GM21528 (cell line): ENCODE data around the gene GRIN2C.

Source experiments
- ATAC-seq: cut with Tn5 transposase; IDR thresholded peaks from one replicate; pipeline ENCODE4 v1.9.1; 2021; ENCODE audit warnings: mild to moderate bottlenecking, moderate library complexity; ENCODE audit not compliant: unreplicated experiment, low FRiP score

GRIN2C gene

GRCh38 chr17:74824961-74825627 is 34.6 kb downstream of the GRIN2C start:
- ATAC-seq: no peak

GRCh38 chr17:74822939-74823367 is 36.7 kb downstream of the GRIN2C start:
- ATAC-seq: no peak

- no peak for ATAC-seq
These were observed 37.2 kb downstream of the GRIN2C start for GRCh38 chr17:74822335-74822938.

GRCh38 chr17:74821655-74822334 is 37.9 kb downstream of the GRIN2C start:
- no peak for ATAC-seq

- no peak for ATAC-seq
These were observed 39.8 kb downstream of the GRIN2C start for GRCh38 chr17:74819801-74820436.

- ATAC-seq: no peak
These were observed 41.3 kb downstream of the GRIN2C start for GRCh38 chr17:74818291-74818938.

- ATAC-seq: no peak
These were observed 42.6 kb downstream of the GRIN2C start for GRCh38 chr17:74816905-74817620.

- ATAC-seq: no peak
These were observed 43.9 kb downstream of the GRIN2C start for GRCh38 chr17:74815550-74816370.

GRCh38 chr17:74815067-74815466 is 44.6 kb downstream of the GRIN2C start:
- no peak for ATAC-seq

- ATAC-seq: no peak
These were observed 45.2 kb downstream of the GRIN2C start for GRCh38 chr17:74814453-74814852.

- ATAC-seq: no peak
These were observed 47.3 kb downstream of the GRIN2C start for GRCh38 chr17:74812109-74813009.

- ATAC-seq: no peak
These were observed 48.8 kb downstream of the GRIN2C start for GRCh38 chr17:74810699-74811485.

- ATAC-seq: no peak
These were observed 50.8 kb downstream of the GRIN2C start for GRCh38 chr17:74808714-74809430.

- ATAC-seq: no peak
These were observed 51.8 kb downstream of the GRIN2C start for GRCh38 chr17:74807925-74808324.

GRCh38 chr17:74807441-74807840 is 52.2 kb downstream of the GRIN2C start:
- ATAC-seq: no peak

- ATAC-seq: no peak
These were observed 53.4 kb downstream of the GRIN2C start for GRCh38 chr17:74806334-74806733.

- no peak for ATAC-seq
These were observed 54.1 kb downstream of the GRIN2C start for GRCh38 chr17:74805591-74805991.
